ENCODE data around the gene PIK3R3.
A peak's percentile ranks its signal among the peaks of the same experiment; 100 is the strongest.

PIK3R3 gene

GRCh38 chr1:46041551-46041950, 90.9 kb downstream of the PIK3R3 start:
- H3K4me3 ChIP-seq (IDR thresholded peaks at IDR 0.05; ENCODE audit: insufficient read depth, low read depth, low read length), result no peak overlapping the region
- no peaks in the 10 kb centered on the region for H3K27me3 ChIP-seq (ENCODE audit: insufficient read depth, low read depth)
- H3K9ac ChIP-seq, result peak overlapping the region; percentile 6; the same call in 1 of the 2 replicates
- H3K4me2 ChIP-seq, result peak overlapping the region; percentile 48
- no peaks in the 10 kb centered on the region for H3K79me2 ChIP-seq (ENCODE audit: insufficient read depth, low read depth)
- H3K36me3 ChIP-seq (ENCODE audit: insufficient read depth), result no peaks in the 10 kb centered on the region
- H4K20me1 ChIP-seq (ENCODE audit: insufficient read depth), result no peaks in the 10 kb centered on the region
- no peak overlapping the region for H2AFZ ChIP-seq (ENCODE audit: low read depth)
- H3K27ac ChIP-seq, result peak overlapping the region; percentile 67
- peaks cover 53% of the 10 kb centered on the region for H3K4me1 ChIP-seq (ENCODE audit: low read depth, poor library complexity, severe bottlenecking)
- no peak for TF ChIP-seq CTCF (conservative IDR thresholded peaks at IDR 0.05; ENCODE audit: low read depth, low read length)

GRCh38 chr1:46039571-46040052, 92.8 kb downstream of the PIK3R3 start:
- no peak for TF ChIP-seq CTCF (conservative IDR thresholded peaks at IDR 0.05; ENCODE audit: low read depth, low read length)
- Histone ChIP-seq H3K9ac (no peak overlapping the region), H3K4me2 (no peak overlapping the region), H3K36me3 (ENCODE audit: insufficient read depth) (no peaks in the 10 kb centered on the region), H2AFZ (ENCODE audit: low read depth) (no peak overlapping the region), H3K27me3 (ENCODE audit: insufficient read depth, low read depth) (no peaks in the 10 kb centered on the region), H3K4me1 (ENCODE audit: low read depth, poor library complexity, severe bottlenecking) (peaks cover 53% of the 10 kb centered on the region), H4K20me1 (ENCODE audit: insufficient read depth) (no peaks in the 10 kb centered on the region), H3K79me2 (ENCODE audit: insufficient read depth, low read depth) (no peaks in the 10 kb centered on the region), H3K4me3 (IDR thresholded peaks at IDR 0.05; ENCODE audit: insufficient read depth, low read depth, low read length) (no peak overlapping the region), H3K27ac (no peak overlapping the region)

GRCh38 chr1:46036894-46037839, 95.3 kb downstream of the PIK3R3 start:
- Histone ChIP-seq H3K27me3 (ENCODE audit: insufficient read depth, low read depth) (no peaks in the 10 kb centered on the region), H3K4me1 (ENCODE audit: low read depth, poor library complexity, severe bottlenecking) (peaks cover 33% of the 10 kb centered on the region), H3K79me2 (ENCODE audit: insufficient read depth, low read depth) (no peaks in the 10 kb centered on the region), H3K27ac (no peak overlapping the region), H3K4me3 (IDR thresholded peaks at IDR 0.05; ENCODE audit: insufficient read depth, low read depth, low read length) (no peak overlapping the region), H3K36me3 (ENCODE audit: insufficient read depth) (no peaks in the 10 kb centered on the region), H3K9ac (no peak overlapping the region), H2AFZ (ENCODE audit: low read depth) (no peak overlapping the region), H3K4me2 (no peak overlapping the region), H4K20me1 (ENCODE audit: insufficient read depth) (no peaks in the 10 kb centered on the region)
- TF ChIP-seq CTCF (conservative IDR thresholded peaks at IDR 0.05; ENCODE audit: low read depth, low read length), result peak; percentile 95

GRCh38 chr1:46034601-46035516, 97.6 kb downstream of the PIK3R3 start:
- Histone ChIP-seq H3K4me3 (IDR thresholded peaks at IDR 0.05; ENCODE audit: insufficient read depth, low read depth, low read length) (no peak overlapping the region), H3K27ac (no peak overlapping the region), H3K79me2 (ENCODE audit: insufficient read depth, low read depth) (no peaks in the 10 kb centered on the region), H2AFZ (ENCODE audit: low read depth) (no peak overlapping the region), H4K20me1 (ENCODE audit: insufficient read depth) (no peaks in the 10 kb centered on the region), H3K36me3 (ENCODE audit: insufficient read depth) (no peaks in the 10 kb centered on the region), H3K4me2 (no peak overlapping the region), H3K9ac (no peak overlapping the region), H3K27me3 (ENCODE audit: insufficient read depth, low read depth) (no peaks in the 10 kb centered on the region), H3K4me1 (ENCODE audit: low read depth, poor library complexity, severe bottlenecking) (peaks cover 10% of the 10 kb centered on the region)
- TF ChIP-seq CTCF (conservative IDR thresholded peaks at IDR 0.05; ENCODE audit: low read depth, low read length), result no peak

Data from KMS-11 (cell line).